ENCODE measurements around the gene SNPH. TPM values are rescaled to one million over a fixed set of nuclear protein-coding genes. Genes with fewer than 3 reads are reported as not detected.

Gene SNPH
- total and polyA plus RNA-seq, 4 donors, result 0.04 to 0.50 (median 0.21) TPM

DNA sequence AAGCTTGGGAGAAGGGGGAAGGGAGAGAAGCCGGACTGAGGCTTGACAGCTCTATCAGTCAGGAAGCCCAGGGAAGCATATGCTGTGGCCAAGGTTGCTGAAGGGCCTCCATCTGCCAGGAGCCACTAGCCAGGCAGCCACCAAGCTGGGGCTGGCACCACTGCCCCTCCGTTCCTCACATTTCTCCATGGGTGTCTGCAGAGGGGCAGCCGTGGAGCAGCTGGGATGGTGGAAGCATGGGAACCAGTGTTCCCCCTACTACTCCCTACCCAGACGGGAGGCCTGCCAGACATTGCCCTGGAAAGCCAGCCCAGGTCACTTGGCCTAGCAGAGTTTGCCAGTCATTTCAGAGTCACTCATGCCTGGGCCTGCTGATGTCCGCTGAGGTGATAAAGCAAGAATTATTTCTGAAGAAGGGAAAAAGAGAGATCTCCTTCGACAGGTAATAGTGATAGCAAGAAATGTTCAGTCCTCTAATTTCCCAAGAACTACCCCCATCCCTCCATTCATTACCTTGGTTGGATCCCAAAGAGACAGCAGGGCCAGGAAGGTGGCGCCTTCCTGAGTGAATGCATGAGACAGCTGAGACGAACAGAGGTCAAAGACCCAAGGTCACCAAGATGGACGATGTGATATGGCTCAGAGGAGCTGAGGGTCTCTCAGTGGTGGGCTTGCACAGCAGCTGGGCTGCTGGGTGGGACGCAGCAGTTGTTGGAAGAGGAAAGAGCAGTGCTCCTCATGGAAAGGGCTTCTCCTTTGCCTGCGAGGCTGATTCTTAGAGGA is 21.9 kb downstream of the SNPH start:
- no peak for DNase-seq (ENCODE audit: low spot score)
- Histone ChIP-seq H3K4me3 (ENCODE audit: low read depth in 1 of 3, low read length in 3 of 3) (no peak overlapping the region), H3K9me3 (ENCODE audit: control insufficient read depth in 4 of 4, low read length in 3 of 4) (no peaks in the 10 kb centered on the region), H3K9ac (ENCODE audit: low read depth in 1 of 2, low read length in 2 of 2) (no peak overlapping the region), H3K27me3 (ENCODE audit: control insufficient read depth in 4 of 4, insufficient read depth in 4 of 4, low read length in 3 of 4) (no peaks in the 10 kb centered on the region), H3K36me3 (ENCODE audit: control insufficient read depth in 4 of 4, insufficient read depth in 3 of 4, low read depth in 1 of 4, low read length in 3 of 4) (no peaks in the 10 kb centered on the region), H3K4me1 (ENCODE audit: control insufficient read depth in 4 of 4, insufficient read depth in 4 of 4, low read length in 3 of 4) (no peaks in the 10 kb centered on the region), H3K27ac (ENCODE audit: low read depth in 1 of 2, low read length in 2 of 2) (no peak overlapping the region)
- TF ChIP-seq JUND (IDR thresholded peaks at IDR 0.05) (no peak), REST (IDR thresholded peaks at IDR 0.05) (no peak), HNF4A (conservative IDR thresholded peaks at IDR 0.05) (no peak), RAD21 (IDR thresholded peaks at IDR 0.05) (no peak), TAF1 (conservative IDR thresholded peaks at IDR 0.05) (no peak), ATF3 (IDR thresholded peaks at IDR 0.05) (no peak), FOXA2 (IDR thresholded peaks at IDR 0.05) (no peak), RXRA (IDR thresholded peaks at IDR 0.05) (no peak), GABPA (IDR thresholded peaks at IDR 0.05 in 1 of 2, conservative IDR thresholded peaks at IDR 0.05 in 1 of 2) (no peak), HNF4G (IDR thresholded peaks at IDR 0.05) (no peak), NR2F2 (IDR thresholded peaks at IDR 0.05) (no peak), SP1 (IDR thresholded peaks at IDR 0.05) (no peak), FOXA1 (IDR thresholded peaks at IDR 0.05) (no peak), YY1 (IDR thresholded peaks at IDR 0.05) (no peak), ZBTB33 (IDR thresholded peaks at IDR 0.05) (no peak), EGR1 (IDR thresholded peaks at IDR 0.05; ENCODE audit: low read depth in 2 of 2) (no peak)
- TF ChIP-seq, protein P1, sequence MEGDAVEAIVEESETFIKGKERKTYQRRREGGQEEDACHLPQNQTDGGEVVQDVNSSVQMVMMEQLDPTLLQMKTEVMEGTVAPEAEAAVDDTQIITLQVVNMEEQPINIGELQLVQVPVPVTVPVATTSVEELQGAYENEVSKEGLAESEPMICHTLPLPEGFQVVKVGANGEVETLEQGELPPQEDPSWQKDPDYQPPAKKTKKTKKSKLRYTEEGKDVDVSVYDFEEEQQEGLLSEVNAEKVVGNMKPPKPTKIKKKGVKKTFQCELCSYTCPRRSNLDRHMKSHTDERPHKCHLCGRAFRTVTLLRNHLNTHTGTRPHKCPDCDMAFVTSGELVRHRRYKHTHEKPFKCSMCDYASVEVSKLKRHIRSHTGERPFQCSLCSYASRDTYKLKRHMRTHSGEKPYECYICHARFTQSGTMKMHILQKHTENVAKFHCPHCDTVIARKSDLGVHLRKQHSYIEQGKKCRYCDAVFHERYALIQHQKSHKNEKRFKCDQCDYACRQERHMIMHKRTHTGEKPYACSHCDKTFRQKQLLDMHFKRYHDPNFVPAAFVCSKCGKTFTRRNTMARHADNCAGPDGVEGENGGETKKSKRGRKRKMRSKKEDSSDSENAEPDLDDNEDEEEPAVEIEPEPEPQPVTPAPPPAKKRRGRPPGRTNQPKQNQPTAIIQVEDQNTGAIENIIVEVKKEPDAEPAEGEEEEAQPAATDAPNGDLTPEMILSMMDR (IDR thresholded peaks at IDR 0.05; ENCODE audit: low read depth, low read length, missing input control), result no peak
- WGBS, result 87% methylated on average over 11 of the region's 11 CpGs

Measured in liver (tissue), 9 donors.